Stimulated activated CD8-positive, alpha-beta memory T cell treated with anti-CD3 and anti-CD28 coated beads, Interleukin-15, amount 100 ng/mL, for 24 hours (primary cell): ENCODE data around the gene EVX2.
A peak's percentile ranks its signal among the peaks of the same experiment; 100 is the strongest.

Source experiments
- DNase-seq: peaks from one replicate; pipeline ENCODE4 v3.0.0-alpha.2; 2020; ENCODE audit warnings: low read depth

The EVX2 gene

DNA sequence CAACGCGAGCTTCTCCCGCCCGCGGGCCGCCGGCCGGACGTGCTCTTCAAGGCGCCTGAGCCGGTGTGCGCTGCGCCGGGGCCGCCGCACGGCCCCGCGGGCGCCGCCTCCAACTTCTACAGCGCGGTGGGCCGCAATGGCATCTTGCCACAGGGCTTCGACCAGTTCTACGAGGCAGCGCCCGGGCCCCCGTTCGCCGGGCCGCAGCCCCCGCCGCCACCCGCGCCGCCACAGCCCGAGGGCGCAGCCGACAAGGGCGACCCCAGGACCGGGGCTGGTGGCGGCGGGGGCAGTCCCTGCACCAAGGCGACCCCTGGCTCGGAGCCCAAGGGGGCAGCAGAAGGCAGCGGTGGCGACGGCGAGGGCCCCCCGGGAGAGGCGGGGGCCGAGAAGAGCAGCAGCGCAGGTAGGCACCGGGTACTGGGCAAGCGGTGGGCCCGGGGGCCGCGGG is 24.0 kb upstream of the EVX2 start:
- DNase-seq, result no peak

DNA sequence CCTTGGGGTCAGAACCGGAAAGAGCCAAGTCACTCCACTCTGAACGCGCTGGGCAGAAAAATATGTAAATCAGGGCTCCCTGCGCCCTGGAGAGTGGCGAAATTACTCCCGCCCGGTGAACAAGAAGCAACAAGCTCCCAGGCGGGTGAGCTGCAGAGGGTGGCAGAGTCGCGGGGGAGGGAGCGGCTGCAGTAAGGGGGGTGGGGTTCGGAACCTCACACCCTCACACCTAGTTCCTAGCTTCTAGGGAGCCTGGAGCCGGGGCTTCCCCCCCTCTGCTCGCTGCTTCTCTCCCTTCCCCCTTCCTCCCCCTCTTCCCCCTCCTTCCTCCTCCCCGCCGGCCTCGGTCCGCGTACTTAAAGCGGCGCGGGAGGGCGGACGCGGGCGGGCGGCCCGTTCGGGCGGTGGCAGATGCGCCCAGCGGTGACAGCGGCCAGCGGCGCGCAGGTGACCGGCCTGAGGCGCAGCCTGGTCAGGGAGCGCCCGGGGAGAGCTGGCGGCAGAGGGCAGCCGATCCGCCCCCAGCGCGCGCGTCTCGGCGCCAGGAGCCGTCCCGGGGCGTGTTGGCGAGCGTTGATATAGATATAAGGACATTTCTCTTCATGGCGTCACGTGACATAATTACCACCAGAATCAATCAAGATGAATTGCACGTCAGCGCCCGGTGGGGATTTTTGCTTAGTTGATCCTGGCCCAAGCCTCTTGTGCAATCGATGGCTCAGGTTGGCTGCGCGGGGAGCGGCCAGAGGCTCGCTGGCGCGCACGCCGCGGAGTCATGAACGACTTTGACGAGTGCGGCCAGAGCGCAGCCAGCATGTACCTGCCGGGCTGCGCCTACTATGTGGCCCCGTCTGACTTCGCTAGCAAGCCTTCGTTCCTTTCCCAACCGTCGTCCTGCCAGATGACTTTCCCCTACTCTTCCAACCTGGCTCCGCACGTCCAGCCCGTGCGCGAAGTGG is 23.1 kb upstream of the EVX2 start, which contains the start of gene HOXD11:
HOXD11 (plus strand) TSS at position 700 of the 959 bp plus-strand sequence; CDS start at position 776, 76 bp downstream.
- no peak for DNase-seq

DNA sequence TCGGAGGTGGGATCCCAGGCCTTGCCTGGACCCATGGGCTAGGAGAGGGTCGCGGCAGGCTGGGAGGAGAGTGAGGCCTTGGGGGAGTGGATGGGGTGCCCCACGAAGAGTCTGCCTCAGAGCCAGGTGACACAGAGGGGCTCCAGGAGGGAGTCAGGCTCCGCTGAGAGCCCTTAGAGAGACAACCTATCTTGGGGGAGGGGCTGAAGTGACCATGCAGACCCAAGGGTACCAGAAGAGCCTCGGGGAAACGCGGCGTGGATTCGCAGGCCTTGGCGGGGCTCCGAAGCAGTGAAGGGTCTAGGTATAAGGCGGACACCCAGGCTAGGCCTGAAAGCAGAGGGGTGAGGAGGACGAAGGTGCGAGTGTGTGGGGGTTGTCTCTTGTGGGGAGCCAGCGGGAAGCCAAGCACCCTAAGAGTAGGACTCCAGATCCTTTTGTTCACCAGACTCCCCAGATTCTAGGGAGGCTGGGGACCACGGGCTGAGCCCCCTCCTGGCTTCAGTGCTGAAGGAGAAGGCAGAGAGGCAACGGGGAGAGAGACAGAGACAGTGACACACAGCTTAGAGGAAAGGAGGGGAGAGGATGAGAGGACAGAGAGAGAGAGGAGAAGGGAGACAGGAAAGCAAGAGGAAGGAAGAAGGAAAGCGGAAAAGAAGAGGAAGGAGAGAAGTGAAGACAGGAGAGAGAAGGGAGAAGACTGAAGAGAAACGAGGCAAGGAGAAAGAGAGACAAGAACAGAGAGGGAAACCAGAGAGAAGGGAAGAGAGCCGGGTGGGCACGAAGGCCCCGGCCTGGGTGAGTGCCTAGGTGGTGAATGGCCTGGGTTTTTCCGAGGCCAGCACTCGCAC is 22.2 kb upstream of the EVX2 start:
- no peak for DNase-seq

DNA sequence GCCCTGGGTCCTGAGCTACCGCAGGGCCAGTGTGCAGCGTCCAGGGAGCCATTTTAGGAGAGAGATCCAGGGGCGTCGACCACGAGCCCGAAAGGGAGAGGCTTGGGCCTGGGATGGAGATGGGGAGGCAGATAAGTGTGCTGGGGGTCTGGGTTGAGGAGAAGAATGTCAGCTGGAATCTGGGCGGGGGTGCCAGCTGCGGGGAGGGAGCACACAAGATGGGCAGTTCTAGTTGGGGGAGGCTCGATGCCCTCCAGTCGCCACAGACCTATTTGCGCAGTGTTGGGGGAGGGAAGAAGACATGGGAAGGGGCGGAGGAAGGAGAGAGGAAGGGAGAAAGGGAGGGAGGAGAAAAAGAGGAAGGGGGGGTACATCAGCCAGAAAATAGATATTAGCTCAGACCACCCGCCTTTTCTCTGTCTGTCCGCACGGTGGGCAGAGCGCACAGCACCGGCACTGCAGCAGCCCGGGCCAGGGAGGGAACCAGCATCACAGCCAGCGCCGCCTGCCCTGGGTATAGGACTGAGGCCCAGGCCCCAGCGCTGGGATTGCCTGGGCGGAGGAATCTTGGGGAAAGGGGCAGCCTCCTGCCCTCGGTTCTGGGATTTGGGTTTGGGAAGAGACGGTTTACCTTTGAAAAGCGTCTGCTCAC is 21.4 kb upstream of the EVX2 start:
- no peak for DNase-seq

DNA sequence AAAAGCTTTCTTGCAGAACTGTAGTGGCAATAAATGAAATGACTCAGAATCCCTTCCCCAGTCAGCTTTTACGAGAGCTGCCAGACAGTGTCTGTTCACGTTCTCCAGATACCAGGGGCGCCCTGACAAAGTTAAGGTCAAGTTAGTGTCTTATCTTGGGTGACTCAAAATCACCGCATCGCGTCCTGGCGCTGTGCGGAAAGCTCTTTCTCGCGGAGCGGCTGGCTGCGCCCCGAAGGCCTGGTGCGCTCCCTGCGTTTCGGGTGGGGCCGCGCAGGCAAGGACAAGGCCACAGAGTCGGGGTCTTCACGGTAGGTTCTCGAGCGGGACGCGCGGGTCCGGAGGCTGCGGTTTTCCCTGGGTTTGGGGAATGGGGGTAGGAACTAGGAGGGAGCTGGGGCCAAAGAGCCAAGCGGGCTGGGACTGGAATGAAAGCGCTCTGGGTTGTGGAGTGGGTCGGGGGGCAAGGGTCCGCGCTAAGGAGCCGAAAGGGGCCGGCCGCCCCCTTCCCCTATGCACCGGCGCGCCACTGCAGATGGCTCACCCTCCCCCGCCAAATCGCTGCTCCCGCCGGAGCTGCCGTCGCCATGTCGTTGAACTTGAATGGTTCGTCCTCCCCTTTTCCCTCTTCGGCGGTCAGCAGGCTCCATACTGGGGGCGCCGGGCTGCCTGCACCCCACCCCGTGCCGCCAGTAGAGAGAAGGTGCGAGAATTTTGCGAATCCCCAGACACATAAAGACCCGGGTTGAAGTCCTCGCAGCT is 20.7 kb upstream of the EVX2 start:
- no peak for DNase-seq

DNA sequence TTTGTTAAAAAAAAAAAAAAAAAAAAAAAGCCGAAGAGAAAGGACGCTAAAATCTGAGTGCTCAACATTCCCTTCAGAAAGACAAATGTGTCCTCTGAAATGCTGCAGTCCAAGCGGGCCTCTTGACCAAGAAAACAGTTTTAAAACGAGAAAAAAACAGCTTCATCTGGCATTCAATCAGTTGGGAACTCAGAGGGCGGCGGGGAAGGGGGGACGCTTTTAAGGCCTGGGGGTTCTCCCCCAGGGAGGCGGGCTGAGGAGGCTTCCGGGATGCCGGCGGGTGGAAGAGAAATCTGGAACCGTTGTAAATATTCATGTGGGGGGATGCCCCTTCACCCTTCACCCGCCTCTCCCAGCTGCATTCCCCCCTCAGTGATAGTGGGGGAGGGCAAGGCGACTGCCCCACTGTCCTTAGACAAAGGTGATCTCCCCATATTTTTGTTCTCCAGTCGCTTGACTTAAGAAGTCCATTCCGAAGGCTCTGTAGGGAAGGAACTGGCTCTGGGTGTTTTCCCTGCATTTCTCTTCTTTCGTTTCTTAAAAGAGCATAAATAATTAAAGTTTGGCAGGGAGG is 20.1 kb upstream of the EVX2 start:
- DNase-seq, result no peak

DNA sequence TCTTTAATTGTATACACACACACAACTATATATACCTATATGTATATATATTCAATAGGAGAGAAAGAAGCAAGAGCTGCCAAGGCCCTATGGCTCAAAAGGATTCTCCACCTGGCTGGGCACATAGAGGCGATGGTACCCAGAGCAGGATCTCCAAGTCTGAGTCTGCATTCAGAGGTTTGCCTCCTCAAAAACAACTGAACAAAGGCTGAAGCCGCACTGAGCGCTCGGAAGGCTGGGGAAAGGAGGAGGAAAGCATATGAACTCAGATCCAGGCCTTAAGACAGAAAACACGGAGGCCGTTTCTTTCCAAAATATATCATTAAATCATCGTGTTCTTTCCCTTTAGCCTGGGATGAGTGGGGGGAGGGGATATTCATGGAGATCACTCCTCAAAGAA is 19.4 kb upstream of the EVX2 start:
- no peak for DNase-seq

DNA sequence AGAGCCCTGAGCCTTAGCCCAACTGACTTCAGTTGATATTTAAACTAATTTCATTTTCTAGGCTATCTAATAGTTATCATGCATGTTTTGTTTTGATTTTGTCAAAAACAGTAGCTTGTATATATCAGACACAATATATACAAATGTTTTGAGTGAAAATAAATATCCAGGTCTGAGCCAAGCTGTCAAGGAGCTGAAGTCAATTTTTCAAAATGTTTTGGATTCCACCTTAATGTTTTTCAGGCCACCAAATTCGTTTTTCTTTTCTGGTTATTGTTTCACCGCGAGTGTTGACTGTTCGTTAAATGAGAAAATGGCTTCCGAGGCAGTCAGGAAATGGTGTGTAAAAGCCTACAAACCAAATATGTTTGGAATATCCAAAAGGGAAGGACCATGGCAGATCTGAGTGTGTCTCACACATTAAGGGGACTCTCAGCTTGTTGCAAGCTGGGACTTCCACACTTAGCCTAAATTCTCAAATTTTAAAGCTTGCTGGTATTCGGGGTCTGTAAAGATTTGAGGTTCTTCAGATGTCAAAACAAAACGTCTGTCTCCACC is 18.6 kb upstream of the EVX2 start:
- no peak for DNase-seq

DNA sequence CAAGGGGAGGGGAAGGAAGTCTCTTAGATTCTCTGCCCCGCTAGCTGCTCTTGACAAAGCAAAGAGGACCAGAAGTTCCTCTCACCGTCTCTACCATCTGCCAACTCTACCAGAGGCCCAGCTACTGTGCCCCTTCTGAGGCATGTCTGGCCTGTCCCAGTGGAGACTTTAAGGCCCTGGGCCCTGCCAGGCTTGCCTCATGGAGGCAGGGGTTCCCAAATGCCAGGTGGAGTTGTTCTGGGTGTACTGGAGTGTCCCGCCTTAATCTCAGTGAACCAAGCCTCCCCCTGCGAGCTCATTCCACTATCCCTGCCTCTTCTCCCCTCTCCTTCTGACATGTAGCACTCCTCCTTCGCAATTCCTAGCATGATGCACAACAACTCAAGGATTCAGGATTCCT is 18.1 kb upstream of the EVX2 start:
- DNase-seq, result no peak

DNA sequence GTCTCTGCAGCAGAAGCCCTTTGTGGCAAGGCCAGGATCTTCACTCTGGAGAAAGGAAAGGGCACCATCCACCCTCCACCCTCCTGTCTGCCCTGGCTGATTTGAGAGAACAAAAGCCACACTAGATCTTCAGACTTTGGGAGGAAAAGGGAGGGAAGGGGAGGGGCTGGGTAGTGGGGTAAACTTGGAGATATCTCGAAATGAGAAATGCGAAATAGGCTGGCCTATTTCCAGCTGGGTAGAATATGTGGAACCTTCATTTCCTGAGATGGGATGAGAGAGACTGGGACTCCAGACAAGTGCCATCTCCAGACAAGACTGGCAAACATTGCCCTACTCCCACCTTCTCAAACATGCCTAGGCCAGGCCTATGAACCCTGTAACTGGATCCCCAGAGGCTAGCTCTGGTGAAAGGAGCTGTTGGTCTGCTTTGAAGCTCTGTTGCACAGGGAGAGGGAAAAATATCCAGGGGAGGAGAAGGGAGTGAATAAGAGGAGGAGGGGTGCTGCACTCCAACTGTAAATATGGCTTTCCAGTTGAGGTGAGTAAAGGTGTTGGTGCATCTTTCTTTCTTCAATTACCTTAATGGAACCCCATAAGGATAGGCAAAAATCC is 17.6 kb upstream of the EVX2 start:
- no peak for DNase-seq

DNA sequence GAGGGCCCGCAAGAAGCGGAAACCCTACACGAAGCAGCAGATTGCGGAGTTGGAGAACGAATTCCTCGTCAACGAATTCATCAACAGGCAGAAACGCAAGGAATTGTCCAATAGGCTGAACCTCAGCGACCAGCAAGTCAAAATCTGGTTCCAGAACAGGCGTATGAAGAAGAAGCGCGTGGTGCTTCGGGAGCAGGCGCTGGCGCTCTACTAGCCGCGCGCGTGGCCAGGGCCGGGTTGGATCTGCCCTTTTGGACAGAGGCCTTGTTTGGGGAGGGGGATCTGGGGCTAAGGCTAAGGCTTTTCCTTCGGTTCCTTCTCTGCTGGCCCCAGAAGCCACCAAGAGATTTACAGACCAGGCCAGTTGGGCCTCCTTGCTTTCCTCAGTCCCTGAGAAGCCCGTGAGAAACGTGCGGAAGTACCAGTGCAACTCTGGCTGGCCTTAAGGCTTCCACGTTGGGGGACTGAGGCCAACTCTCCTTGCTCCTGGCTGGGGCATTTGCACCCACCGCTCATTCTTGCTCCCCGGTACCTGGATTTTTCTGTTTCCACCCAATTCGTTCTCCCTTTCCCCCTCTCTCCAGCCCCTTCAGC is 16.9 kb upstream of the EVX2 start:
- DNase-seq, result no peak

DNA sequence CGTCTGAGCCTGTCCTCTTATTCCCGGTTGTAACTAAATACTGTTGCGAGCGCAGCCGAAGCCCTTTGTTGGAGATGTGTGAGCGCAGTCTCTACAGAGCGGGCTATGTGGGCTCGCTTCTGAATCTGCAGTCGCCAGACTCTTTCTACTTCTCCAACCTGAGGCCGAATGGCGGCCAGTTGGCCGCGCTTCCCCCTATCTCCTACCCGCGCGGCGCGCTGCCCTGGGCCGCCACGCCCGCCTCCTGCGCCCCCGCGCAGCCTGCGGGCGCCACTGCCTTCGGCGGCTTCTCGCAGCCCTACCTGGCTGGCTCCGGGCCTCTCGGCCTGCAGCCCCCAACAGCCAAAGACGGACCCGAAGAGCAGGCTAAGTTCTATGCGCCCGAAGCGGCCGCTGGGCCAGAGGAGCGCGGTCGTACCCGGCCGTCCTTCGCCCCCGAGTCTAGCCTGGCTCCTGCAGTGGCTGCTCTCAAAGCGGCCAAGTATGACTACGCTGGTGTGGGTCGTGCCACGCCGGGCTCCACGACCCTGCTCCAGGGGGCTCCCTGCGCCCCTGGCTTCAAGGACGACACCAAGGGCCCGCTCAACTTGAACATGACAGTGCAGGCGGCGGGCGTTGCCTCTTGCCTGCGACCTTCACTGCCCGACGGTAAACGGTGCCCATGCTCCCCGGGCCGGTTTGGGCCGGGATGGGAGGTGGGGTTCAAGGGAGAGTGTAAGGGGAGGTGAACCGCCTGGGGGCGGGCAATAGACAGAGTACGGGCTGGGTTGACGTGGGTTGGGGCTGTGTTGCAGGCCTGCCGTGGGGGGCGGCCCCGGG is 16.2 kb upstream of the EVX2 start, which contains the start of gene HOXD12:
HOXD12 (plus strand) TSS at position 68 of the 819 bp plus-strand sequence; CDS start at position 75, 7 bp downstream.
- DNase-seq, result no peak

DNA sequence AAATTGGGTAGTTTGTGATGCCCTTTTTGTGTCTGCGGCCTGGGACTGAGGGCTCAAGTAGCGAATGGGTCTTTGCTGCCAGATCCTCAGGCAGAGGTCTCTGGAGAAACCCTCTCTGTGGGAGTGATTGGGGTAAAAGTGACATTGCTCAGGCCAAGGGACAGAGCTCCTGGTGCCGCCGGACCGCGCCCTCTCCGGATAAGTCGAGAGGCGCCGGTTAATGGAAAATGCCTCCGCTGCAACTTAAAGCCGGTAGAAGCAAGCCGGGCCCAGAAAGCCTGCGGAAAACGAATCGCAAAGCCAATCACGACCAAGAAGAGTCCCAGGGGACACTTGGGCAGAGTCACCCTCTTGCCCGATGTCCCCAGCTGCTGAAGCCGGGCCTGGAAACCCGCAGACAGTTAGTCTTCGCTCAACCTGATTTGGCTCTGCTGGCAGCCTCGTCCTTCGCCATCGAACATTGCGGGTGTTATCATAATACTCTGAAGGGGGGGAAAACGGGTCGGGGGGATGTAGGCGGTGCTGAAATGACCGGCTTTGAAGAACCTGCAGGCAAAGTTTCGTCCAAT is 15.5 kb upstream of the EVX2 start:
- DNase-seq, result no peak

DNA sequence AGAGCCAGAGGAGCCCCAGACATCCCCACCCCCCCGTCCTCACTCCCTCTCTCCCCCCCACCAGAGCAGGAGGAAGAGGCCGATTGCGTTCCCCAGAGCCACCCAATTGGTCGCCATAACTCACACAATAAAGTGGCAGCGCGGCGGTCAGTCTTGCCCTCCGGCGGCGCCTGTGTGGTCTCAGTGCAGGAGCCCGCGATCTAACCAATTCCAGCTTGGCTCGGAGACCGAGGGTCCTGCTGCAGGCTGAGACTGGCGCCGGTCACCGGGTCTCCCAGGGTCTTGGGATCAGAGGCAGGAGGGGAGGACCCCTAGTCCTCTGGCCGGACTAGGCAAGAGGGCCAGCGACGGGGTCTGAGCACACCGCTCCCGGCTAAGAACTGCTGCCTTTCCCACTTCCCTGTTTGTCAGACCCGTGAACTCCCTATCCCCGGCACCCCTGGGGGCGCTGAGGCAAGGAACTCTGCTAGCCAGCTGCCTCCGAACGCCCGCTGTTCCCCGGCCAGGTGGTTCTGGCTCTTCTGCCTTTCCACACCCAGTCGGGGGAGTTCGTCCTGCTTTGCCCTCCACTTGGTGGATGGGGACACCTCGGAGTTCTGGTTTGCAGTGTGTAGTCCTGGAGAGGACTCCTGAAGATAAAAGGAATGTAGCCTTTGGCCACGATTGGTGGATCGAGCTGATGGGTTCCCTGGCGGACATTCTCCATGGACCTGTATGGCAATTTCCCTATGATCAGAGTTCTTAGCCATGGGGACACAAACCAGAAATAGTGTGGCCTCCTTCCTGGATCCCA is 14.8 kb upstream of the EVX2 start:
- no peak for DNase-seq

DNA sequence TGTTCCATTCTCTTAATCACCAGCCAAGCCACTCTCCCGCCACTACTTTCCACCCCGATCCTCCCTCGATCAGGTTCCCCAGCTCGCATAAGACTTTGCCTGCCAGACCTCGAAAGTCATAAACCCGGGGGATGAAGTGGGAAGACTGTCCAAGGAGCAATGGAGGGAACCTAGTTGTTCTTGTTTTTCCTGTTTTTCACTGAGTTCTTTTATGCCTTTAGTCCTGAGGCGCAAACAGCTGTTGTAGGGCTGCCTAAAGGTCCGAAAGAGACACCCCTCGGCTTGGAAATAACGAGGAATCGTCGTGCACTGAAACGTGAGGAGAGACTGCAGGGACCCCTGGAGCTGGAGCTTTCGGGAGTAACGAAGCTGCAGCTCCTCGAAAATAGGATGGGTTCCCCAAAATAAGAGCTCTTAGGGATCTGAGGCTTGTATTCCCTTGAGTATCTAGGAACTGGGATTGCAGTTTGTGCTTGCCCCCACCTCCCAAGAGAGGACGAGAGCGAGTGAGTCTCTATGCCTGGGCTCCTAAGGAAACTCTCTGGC is 14.1 kb upstream of the EVX2 start:
- DNase-seq, result no peak

DNA sequence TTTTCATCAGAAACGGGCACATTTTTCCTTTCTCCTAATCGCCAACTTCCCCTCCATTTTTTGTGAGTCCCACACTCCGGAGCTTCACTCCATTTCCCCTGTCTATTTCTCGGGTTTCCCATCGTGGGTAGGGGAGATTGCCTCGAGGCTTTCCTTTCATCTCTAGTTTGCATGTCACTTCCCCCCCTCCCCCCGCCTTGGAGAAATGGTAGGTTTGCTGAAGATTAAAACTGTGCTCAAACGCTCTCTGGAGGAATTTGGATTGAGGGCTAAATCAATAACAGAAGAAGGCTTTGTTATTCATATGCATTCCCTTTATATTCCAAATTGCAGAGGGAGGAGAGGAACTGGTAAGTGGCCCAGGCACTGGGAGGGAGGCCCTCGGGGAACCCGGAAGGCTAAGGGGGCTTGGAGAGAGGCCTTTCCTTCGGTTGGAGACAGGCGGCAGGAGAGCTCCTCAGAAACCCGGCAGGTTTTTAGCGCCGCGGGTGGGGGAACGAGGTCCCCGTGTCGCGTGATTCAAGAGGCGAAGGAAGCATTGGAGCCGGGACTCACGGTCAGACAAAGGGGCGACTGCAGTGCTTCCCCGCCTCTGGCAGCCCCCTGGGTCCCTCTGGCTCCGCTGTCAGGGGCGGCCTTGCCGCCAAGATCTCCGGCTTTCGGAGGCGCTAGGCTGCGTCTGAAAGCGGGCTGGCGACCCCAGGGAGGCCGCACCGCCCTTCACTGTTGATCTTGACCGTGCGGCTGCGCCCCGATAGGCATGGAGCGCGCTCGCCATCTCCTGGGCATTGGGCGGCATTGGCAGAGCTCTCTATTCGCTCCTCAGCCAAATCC is 13.4 kb upstream of the EVX2 start:
- peak; percentile 35 for DNase-seq
